Mesenchymal stem cell (in vitro differentiated cells and primary cell): ENCODE measurements around the gene DTD1.

Experiments used
- DNase-seq: peaks from one replicate; pipeline ENCODE4 v3.0.0-alpha.2; 2013
- H2AFZ ChIP-seq: one replicate; pipeline ENCODE4 v1.6.1; 2013; ENCODE audit warnings: low read depth, mild to moderate bottlenecking, control low read depth, inconsistent platforms, low read length, moderate library complexity
- H2AK5ac ChIP-seq: 2 replicates; pipeline ENCODE4 v1.6.1; 2013; ENCODE audit warnings: low read length, moderate library complexity, mild to moderate bottlenecking, inconsistent platforms; ENCODE audit not compliant: severe bottlenecking
- H2BK120ac ChIP-seq: one replicate; pipeline ENCODE4 v1.6.1; 2013; ENCODE audit warnings: low read depth, mild to moderate bottlenecking, inconsistent platforms, low read length, moderate library complexity
- H2BK12ac ChIP-seq, 2 experiments: one replicate each; pipeline ENCODE4 v1.6.1; 2013; ENCODE audit warnings: inconsistent platforms in 2 of 2, low read length in 2 of 2, mild to moderate bottlenecking in 2 of 2, moderate library complexity in 2 of 2, control low read depth in 1 of 2
- H2BK15ac ChIP-seq: one replicate; pipeline ENCODE4 v1.6.1; 2013; ENCODE audit warnings: mild to moderate bottlenecking, low read depth, inconsistent platforms; ENCODE audit not compliant: poor library complexity, severe bottlenecking
- H2BK5ac ChIP-seq: 2 replicates; pipeline ENCODE4 v1.6.1; 2013; ENCODE audit warnings: low read depth, mild to moderate bottlenecking, low read length, control low read depth, inconsistent platforms; ENCODE audit not compliant: poor library complexity, severe bottlenecking
- H3K14ac ChIP-seq, 2 experiments: one replicate each; pipeline ENCODE4 v1.6.1; 2013; ENCODE audit warnings: inconsistent platforms in 2 of 2, low read length in 2 of 2, control low read depth in 1 of 2, mild to moderate bottlenecking in 1 of 2, moderate library complexity in 1 of 2
- H3K18ac ChIP-seq, 2 experiments: one replicate each; pipeline ENCODE4 v1.6.1; 2013; ENCODE audit warnings: inconsistent platforms in 2 of 2, low read length in 2 of 2, control low read depth in 1 of 2, low read depth in 1 of 2, mild to moderate bottlenecking in 1 of 2
- H3K23ac ChIP-seq, 2 experiments: one replicate each; pipeline ENCODE4 v1.6.1; 2013; ENCODE audit warnings: inconsistent platforms in 2 of 2, low read length in 2 of 2, mild to moderate bottlenecking in 2 of 2, moderate library complexity in 2 of 2, control low read depth in 1 of 2
- H3K27ac ChIP-seq: 2 replicates; pipeline ENCODE4 v1.5.1; 2013; ENCODE audit warnings: mild to moderate bottlenecking, moderate library complexity, low read length, control low read depth, inconsistent platforms; ENCODE audit not compliant: poor library complexity, severe bottlenecking
- H3K27me3 ChIP-seq, 2 experiments: 2 replicates each; pipeline versions ENCODE4 v1.6.1 to v1.7.0; 2013; ENCODE audit warnings: low read length in 2 of 2, mild to moderate bottlenecking in 2 of 2, moderate library complexity in 2 of 2, control low read depth in 1 of 2, inconsistent platforms in 1 of 2; ENCODE audit not compliant: control insufficient read depth in 1 of 2, insufficient read depth in 1 of 2
- H3K36me3 ChIP-seq, 2 experiments: 2 replicates each; pipeline versions ENCODE4 v1.6.1 to v1.7.0; 2013; ENCODE audit warnings: low read length in 2 of 2, control low read depth in 1 of 2, inconsistent platforms in 1 of 2, low read depth in 1 of 2, mild to moderate bottlenecking in 1 of 2; ENCODE audit not compliant: insufficient read depth in 2 of 2, control insufficient read depth in 1 of 2
- H3K4ac ChIP-seq, 2 experiments: one replicate each; pipeline ENCODE4 v1.6.1; 2013; ENCODE audit warnings: inconsistent platforms in 2 of 2, low read length in 2 of 2, mild to moderate bottlenecking in 2 of 2, moderate library complexity in 2 of 2, control low read depth in 1 of 2, low read depth in 1 of 2
- H3K4me1 ChIP-seq: 2 replicates; pipeline ENCODE4 v1.6.1; 2013; ENCODE audit warnings: low read depth, low read length, control low read depth; ENCODE audit not compliant: control insufficient read depth, insufficient read depth
- H3K4me2 ChIP-seq: 2 replicates; pipeline ENCODE4 v1.6.1; 2013; ENCODE audit warnings: low read length, mild to moderate bottlenecking, inconsistent platforms; ENCODE audit not compliant: poor library complexity, severe bottlenecking
- H3K4me3 ChIP-seq, 2 experiments: 2 replicates each; pipeline versions ENCODE4 v1.5.1 to v1.7.0; 2013; ENCODE audit warnings: low read length in 2 of 2, mild to moderate bottlenecking in 2 of 2, control low read depth in 1 of 2, low read depth in 1 of 2; ENCODE audit not compliant: insufficient read depth in 1 of 2
- H3K79me1 ChIP-seq: replicated peaks from 2 replicates; pipeline ENCODE4 v1.6.1; 2013; ENCODE audit warnings: mild to moderate bottlenecking, control low read depth, low read length, inconsistent platforms; ENCODE audit not compliant: poor library complexity, severe bottlenecking
- H3K9ac ChIP-seq: 2 replicates; pipeline ENCODE4 v1.7.0; 2013; ENCODE audit warnings: mild to moderate bottlenecking, low read length, moderate library complexity
- H3K9me3 ChIP-seq: 2 replicates; pipeline ENCODE4 v1.7.0; 2013; ENCODE audit warnings: mild to moderate bottlenecking, low read length; ENCODE audit not compliant: control insufficient read depth
- H4K8ac ChIP-seq: one replicate; pipeline ENCODE4 v1.6.1; 2013; ENCODE audit warnings: inconsistent platforms, mild to moderate bottlenecking, low read length, moderate library complexity
- H4K91ac ChIP-seq: one replicate; pipeline ENCODE4 v1.6.1; 2013; ENCODE audit warnings: mild to moderate bottlenecking, low read length, inconsistent platforms
- WGBS: methylation state at CpG from one replicate; pipeline ENCODE4 v1.1.7; 2013; ENCODE audit warnings: mixed read lengths; 5-methylcytosine and 5-hydroxymethylcytosine counted together

DTD1 gene

DNA sequence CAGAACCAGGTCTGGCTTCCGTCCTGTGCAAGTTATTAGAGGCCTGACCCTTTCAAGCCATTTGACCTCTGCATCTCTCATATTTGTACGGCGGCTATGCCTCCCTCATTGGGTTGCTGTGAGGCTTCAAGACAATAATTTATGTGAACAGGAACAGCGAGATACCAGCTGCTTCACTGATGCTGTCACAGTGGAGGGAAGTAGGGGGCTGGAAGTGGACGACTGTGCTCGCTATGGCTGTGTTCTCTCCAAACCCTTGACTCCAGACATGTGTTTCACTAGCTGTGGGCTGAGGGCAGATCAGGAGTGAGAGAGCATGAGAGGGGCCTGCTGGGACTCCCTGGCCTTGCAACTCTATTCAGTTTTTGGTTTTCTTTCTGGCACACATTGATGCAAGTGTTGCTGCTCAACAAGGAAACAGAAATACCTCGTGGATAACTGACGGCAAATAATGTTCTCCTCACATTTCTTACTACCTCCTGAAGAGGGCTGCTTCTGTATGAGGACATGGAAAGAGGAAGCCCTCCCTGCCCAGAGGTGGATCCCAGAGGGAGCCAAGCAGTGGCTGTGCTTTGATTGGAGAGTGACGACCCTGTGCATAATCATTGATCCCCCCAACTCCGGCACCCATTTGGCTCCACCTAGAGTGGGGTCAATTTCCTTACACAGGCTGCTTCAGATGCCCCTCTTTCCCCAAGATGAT, 191.0 kb downstream of the DTD1 start:
- H3K4ac ChIP-seq, result no peak overlapping the region
- no peaks in the 10 kb centered on the region for H3K27me3 ChIP-seq
- H4K8ac ChIP-seq, result no peak overlapping the region
- H2AK5ac ChIP-seq, result no peak overlapping the region
- H3K4me2 ChIP-seq, result no peak overlapping the region
- H2BK15ac ChIP-seq, result no peak overlapping the region
- H3K79me1 ChIP-seq, result no peaks in the 10 kb centered on the region
- no peak overlapping the region for H3K27ac ChIP-seq
- no peak overlapping the region for H3K9ac ChIP-seq
- no peak overlapping the region for H3K18ac ChIP-seq
- WGBS, result 19% methylated on average over 8 of the region's 10 CpGs
- H3K23ac ChIP-seq, result no peak overlapping the region
- no peak overlapping the region for H3K4me3 ChIP-seq
- H3K14ac ChIP-seq, result peak overlapping the region in 1 of 2 experiments; percentile 18
- H3K36me3 ChIP-seq, result no peaks in the 10 kb centered on the region
- no peak overlapping the region for H2BK12ac ChIP-seq
- no peaks in the 10 kb centered on the region for H3K9me3 ChIP-seq
- DNase-seq, result no peak
- H2AFZ ChIP-seq, result no peak overlapping the region
- H2BK5ac ChIP-seq, result no peak overlapping the region
- no peaks in the 10 kb centered on the region for H3K4me1 ChIP-seq
- no peak overlapping the region for H4K91ac ChIP-seq
- no peak overlapping the region for H2BK120ac ChIP-seq

GRCh38 chr20:18780385-18781130, 192.7 kb downstream of the DTD1 start:
- Histone ChIP-seq H3K4me1 (no peaks in the 10 kb centered on the region), H2BK15ac (no peak overlapping the region), H3K9ac (no peak overlapping the region), H2BK5ac (no peak overlapping the region), H4K91ac (no peak overlapping the region), H3K79me1 (no peaks in the 10 kb centered on the region), H3K9me3 (no peaks in the 10 kb centered on the region), H3K18ac (no peak overlapping the region), H3K27me3 (no peaks in the 10 kb centered on the region), H3K14ac (no peak overlapping the region), H3K4me2 (no peak overlapping the region), H3K27ac (no peak overlapping the region), H2BK120ac (no peak overlapping the region), H2AK5ac (no peak overlapping the region), H2BK12ac (no peak overlapping the region), H3K23ac (no peak overlapping the region), H3K4ac (no peak overlapping the region), H2AFZ (no peak overlapping the region), H4K8ac (no peak overlapping the region), H3K36me3 (no peaks in the 10 kb centered on the region), H3K4me3 (no peak overlapping the region)
- DNase-seq, result no peak
- 90% methylated on average over 8 of the region's 9 CpGs for WGBS

- H2BK15ac ChIP-seq, result no peak overlapping the region
- no peak overlapping the region for H2BK120ac ChIP-seq
- no peak overlapping the region for H3K18ac ChIP-seq
- H3K27me3 ChIP-seq, result no peaks in the 10 kb centered on the region
- no peak overlapping the region for H3K23ac ChIP-seq
- no peak overlapping the region for H2BK5ac ChIP-seq
- WGBS, result 63% methylated on average over 3 of the region's 3 CpGs
- no peaks in the 10 kb centered on the region for H3K79me1 ChIP-seq
- H3K14ac ChIP-seq, result no peak overlapping the region
- H3K36me3 ChIP-seq, result no peaks in the 10 kb centered on the region
- no peak overlapping the region for H2AK5ac ChIP-seq
- no peak overlapping the region for H4K8ac ChIP-seq
- H3K4me1 ChIP-seq, result no peaks in the 10 kb centered on the region
- H4K91ac ChIP-seq, result no peak overlapping the region
- H2AFZ ChIP-seq, result no peak overlapping the region
- H3K4me2 ChIP-seq, result no peak overlapping the region
- DNase-seq, result no peak
- H2BK12ac ChIP-seq, result no peak overlapping the region
- H3K9ac ChIP-seq, result no peak overlapping the region
- no peak overlapping the region for H3K4me3 ChIP-seq
- no peaks in the 10 kb centered on the region for H3K9me3 ChIP-seq
- no peak overlapping the region for H3K4ac ChIP-seq
- H3K27ac ChIP-seq, result no peak overlapping the region
Observed at GRCh38 chr20:18781509-18781908, 193.7 kb downstream of the DTD1 start.

- H2BK120ac ChIP-seq, result no peak overlapping the region
- H3K4me2 ChIP-seq, result no peak overlapping the region
- DNase-seq, result no peak
- H3K4me1 ChIP-seq, result no peaks in the 10 kb centered on the region
- no peak overlapping the region for H4K8ac ChIP-seq
- no peak overlapping the region for H3K14ac ChIP-seq
- H2AK5ac ChIP-seq, result no peak overlapping the region
- no peaks in the 10 kb centered on the region for H3K27me3 ChIP-seq
- no peak overlapping the region for H3K4me3 ChIP-seq
- no peak overlapping the region for H2BK12ac ChIP-seq
- no peak overlapping the region for H2BK15ac ChIP-seq
- no peak overlapping the region for H4K91ac ChIP-seq
- no peaks in the 10 kb centered on the region for H3K9me3 ChIP-seq
- no peaks in the 10 kb centered on the region for H3K36me3 ChIP-seq
- H3K79me1 ChIP-seq, result no peaks in the 10 kb centered on the region
- no peak overlapping the region for H3K27ac ChIP-seq
- no peak overlapping the region for H2BK5ac ChIP-seq
- H3K18ac ChIP-seq, result no peak overlapping the region
- no peak overlapping the region for H2AFZ ChIP-seq
- WGBS, result 90% methylated on average over 5 of the region's 5 CpGs
- no peak overlapping the region for H3K23ac ChIP-seq
- H3K4ac ChIP-seq, result no peak overlapping the region
- H3K9ac ChIP-seq, result no peak overlapping the region
Observed at GRCh38 chr20:18783385-18783959, 195.6 kb downstream of the DTD1 start.
